Omental fat pad (tissue), 4 donors: ENCODE data around the gene PLXNA2. TPM values are rescaled to one million over a fixed set of nuclear protein-coding genes. Genes with fewer than 3 reads are reported as not detected.

Source experiments
- ATAC-seq: fragments of 150-250 bp; one replicate; pipeline ENCODE4 v1.9.1; 2016; ENCODE audit warnings: mild to moderate bottlenecking, moderate library complexity; ENCODE audit not compliant: low FRiP score
- DNase-seq: peaks from one replicate; pipeline ENCODE4 v3.0.0-alpha.2; 2019; ENCODE audit warnings: low spot score
- total RNA-seq, 4 donors: library from RNA; depleted of rRNA; stranded (reverse); fragments of >200 nt; gene quantifications; one replicate each; pipeline ENCODE4 v1.1.0, GENCODE V29; 2016
- TF ChIP-seq, protein P1 (sequence below), 3 donors: fragments of 450-650 bp; IDR thresholded peaks; one replicate each; pipeline ENCODE4 v1.5.1; 2016 to 2017; ENCODE audit warnings: antibody characterized with exemption in 3 of 3, mild to moderate bottlenecking in 3 of 3, moderate library complexity in 2 of 3

PLXNA2 gene
- total RNA-seq, 4 donors from 2014 or later: 21.7 to 67.9 (median 36.8) TPM

DNA sequence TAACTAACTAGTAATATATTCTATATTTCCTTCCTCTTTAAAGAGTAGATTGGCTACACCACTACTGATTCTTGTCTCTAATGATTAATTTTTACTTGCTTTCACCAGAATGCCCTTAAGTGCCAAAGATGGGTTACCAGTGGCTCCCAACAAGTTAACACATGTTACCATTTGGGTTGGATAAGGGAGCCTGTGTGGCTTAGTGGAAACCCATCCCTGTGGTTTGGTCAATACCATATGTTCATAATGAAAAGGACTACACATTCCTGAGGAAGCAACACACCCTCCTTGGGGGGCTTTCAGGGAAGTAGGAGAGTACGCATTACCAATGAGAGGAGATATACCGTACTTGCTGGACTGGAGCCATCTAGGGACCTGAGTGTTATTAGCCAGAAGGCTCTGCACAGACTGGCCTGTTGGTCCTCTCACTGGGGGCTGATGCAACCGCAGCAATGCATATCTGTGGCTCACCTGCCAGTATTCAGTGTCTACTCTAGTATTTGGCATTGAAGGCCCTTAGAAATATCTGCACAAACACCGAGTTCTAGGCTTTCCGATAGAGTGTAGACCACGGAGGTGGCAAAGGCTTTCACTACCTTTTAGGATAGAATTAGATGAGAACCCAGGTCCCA lies 29.3 kb upstream of the PLXNA2 start:
- TF ChIP-seq, protein P1, sequence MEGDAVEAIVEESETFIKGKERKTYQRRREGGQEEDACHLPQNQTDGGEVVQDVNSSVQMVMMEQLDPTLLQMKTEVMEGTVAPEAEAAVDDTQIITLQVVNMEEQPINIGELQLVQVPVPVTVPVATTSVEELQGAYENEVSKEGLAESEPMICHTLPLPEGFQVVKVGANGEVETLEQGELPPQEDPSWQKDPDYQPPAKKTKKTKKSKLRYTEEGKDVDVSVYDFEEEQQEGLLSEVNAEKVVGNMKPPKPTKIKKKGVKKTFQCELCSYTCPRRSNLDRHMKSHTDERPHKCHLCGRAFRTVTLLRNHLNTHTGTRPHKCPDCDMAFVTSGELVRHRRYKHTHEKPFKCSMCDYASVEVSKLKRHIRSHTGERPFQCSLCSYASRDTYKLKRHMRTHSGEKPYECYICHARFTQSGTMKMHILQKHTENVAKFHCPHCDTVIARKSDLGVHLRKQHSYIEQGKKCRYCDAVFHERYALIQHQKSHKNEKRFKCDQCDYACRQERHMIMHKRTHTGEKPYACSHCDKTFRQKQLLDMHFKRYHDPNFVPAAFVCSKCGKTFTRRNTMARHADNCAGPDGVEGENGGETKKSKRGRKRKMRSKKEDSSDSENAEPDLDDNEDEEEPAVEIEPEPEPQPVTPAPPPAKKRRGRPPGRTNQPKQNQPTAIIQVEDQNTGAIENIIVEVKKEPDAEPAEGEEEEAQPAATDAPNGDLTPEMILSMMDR (IDR thresholded peaks at IDR 0.05): no peak
- DNase-seq (no peak), ATAC-seq (no peak)

DNA sequence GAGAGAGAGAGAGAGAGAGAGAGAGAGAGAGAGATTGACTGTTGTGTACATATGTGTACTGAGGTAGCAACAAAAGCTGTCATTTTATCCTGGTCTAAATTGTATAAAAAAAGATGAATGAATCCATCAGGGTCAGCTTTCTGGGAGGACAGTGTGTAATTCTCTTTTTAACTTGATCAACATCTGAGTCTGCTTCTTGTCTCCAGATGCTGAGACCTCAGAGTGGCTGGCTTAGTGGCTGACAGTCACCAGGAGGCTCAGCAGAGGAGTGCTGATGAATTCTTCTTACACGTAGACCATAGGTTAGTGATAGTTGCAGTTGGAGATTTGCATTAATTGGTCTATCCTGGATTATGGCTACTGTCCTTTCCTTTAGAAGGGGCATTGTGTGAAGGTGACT lies 28.5 kb upstream of the PLXNA2 start:
- ATAC-seq (no peak), DNase-seq (no peak)
- TF ChIP-seq, protein P1 (IDR thresholded peaks at IDR 0.05): no peak

DNA sequence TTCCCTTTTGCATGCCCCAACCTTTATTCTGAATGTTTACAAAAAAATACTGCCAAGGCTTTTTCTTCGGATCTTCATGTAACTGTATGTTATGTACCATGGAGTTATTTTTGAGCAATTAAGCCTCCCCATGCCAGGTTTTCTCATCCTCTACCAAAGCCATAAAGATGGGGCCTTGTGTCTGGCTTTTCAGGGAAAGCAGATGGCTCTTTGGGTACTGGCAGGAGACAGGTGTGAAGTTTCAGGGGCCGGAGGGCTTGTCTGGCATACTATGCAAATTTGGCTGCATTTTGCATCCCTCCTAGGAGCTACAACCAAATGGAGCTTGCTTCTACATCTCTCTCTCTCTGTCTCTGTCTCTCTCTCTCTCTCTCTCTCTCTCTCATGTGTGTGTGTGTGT lies 28.1 kb upstream of the PLXNA2 start:
- TF ChIP-seq, protein P1 (IDR thresholded peaks at IDR 0.05): no peak
- DNase-seq (no peak), ATAC-seq (no peak)

DNA sequence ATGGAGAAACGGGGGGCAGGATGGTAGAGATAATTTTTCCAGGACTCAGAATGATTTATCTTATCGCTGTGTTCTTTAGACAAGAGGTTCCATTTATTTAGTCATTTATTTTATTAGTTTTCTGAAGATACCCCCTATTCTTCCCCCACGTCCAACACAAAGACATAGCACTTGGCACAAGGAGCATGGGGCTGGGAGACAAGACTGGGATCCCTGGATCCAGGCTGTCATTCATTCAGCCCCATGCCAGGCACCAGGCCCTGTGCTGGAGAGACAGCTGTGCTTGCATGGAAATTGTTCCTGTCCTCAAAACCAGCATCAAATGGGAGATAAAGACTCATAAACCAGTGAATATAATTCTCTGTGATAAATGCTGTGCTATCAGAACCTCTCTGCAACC lies 27.1 kb upstream of the PLXNA2 start:
- TF ChIP-seq, protein P1 (IDR thresholded peaks at IDR 0.05): no peak
- no peak for DNase-seq
- no peak for ATAC-seq

DNA sequence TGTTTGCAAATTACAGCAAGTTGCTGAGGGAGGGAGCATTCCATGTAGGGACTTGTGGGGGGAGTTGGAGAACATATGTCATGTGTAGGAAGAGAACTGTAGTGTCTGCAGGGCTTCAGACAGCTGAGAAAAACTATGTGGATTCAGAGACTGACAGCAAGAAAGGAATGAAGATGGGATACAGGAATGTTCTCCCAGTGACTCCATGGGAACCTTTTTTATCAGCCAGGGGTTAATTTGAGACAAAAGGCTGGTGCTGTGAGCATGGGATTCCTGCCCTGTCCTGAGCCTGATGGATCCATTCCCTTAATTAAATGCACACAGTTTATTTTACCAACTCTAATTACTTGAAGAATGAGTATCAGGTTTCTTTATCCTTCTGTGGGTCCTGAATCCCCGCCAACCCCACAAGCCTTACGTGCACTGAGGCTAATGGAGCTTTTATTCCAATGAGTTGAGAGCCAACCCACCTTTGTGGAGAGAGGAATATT lies 26.5 kb upstream of the PLXNA2 start:
- TF ChIP-seq, protein P1 (IDR thresholded peaks at IDR 0.05): no peak
- ATAC-seq (no peak), DNase-seq (no peak)

DNA sequence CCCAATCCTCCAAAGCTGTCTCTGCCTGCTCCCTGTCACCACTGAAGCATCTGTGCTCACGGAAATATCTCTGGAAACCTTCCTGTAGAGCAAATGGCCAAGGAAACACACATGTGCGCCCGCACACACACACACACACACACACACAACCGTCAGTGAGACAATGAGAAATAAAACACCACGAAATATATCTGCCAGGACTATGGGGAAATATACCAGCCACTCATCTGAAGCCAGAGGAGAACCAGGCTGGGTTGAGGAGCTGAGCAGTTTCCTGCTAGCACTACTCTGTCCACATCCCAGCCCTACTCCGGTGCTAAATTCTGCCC lies 25.1 kb upstream of the PLXNA2 start:
- DNase-seq (no peak), ATAC-seq (no peak)
- TF ChIP-seq, protein P1 (IDR thresholded peaks at IDR 0.05): no peak

DNA sequence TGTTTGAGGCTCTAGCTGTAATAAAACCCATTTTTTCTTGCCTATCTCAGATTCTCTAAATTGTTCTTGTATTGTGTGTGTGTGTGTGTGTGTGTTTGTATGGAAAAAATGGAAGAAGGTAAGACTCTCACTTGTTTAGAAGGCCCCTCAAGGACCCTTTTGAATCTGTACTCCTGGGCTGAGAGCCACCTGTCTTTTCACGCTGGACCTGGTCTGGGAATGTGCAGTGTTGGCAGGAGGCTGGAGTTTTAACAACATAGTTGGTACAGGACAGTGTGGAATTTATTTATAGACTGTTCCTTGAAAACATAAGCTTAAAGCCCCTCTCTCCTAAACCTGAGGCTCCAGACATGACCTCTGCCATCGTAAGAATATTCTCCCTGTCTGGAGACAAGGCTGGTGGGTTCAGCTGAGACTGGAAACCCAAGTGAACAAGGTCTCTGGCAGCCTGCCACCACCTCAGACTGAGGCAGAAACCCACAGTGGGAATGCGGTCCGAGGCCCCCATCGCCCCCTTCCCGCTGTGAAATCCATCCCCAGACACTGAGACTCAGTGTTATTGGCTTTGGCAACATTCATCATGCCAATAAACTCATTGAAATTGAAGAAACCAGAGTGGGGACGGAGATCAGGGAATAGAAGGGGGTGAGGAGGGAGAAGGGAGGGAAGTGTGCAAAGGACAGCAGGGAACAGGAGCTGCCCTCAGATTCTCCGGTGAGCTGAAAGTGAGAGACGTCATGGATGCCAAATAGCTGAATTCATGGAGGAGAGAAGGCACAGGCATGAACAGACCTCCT lies 24.6 kb upstream of the PLXNA2 start:
- TF ChIP-seq, protein P1 (IDR thresholded peaks at IDR 0.05): no peak
- ATAC-seq (no peak), DNase-seq (no peak)
